Testis (tissue), 3 donors: Measurements from ENCODE around the gene MRPL34. TPM values are rescaled to one million over a fixed set of nuclear protein-coding genes. Genes with fewer than 3 reads are reported as not detected.

Experiments used
- DNase-seq: peaks from one replicate; pipeline ENCODE4 v3.0.0-alpha.2; 2019
- H3K27ac ChIP-seq, 2 donors: fragments of 200-600 bp; sonication (generic); one replicate each; pipeline ENCODE4 v1.5.1; 2019
- H3K27me3 ChIP-seq: fragments of 200-600 bp; sonication (generic); one replicate; pipeline ENCODE4 v1.5.1; 2019
- H3K36me3 ChIP-seq: fragments of 200-600 bp; sonication (generic); one replicate; pipeline ENCODE4 v1.5.1; 2017; ENCODE audit warnings: low read depth; ENCODE audit errors: missing control alignments
- H3K4me1 ChIP-seq: fragments of 200-600 bp; sonication (generic); one replicate; pipeline ENCODE4 v1.5.1; 2019
- H3K4me3 ChIP-seq, 2 donors: fragments of 200-600 bp; sonication (generic); one replicate each; pipeline ENCODE4 v1.5.1; 2017 to 2019
- H3K9me3 ChIP-seq: fragments of 200-600 bp; sonication (generic); one replicate; pipeline ENCODE4 v1.5.1; 2017
- POLR2A ChIP-seq: fragments of 450-650 bp; IDR thresholded peaks from one replicate; pipeline ENCODE4 v1.6.1; 2017; ENCODE audit warnings: antibody characterized with exemption, mild to moderate bottlenecking, moderate library complexity
- WGBS, 2 donors: methylation state at CpG; one replicate each; pipeline ENCODE4 v1.1.5; 2018; 5-methylcytosine and 5-hydroxymethylcytosine counted together
- intact Hi-C: fragments of 100-400 bp; cut with DNase I; formaldehyde crosslinking; loops from one replicate; pipeline ENCODE4 v1.15.1; 2023; ENCODE audit warnings: low total_unique reads
- polyA plus RNA-seq: library from polyadenylated mRNA; stranded (reverse); fragments of 350-450 nt; fragmentation: Illumina TruSeq; extraction: RNeasy Lipid Tissue Mini Kit (QIAGEN cat#74804); gene quantifications from one replicate; pipeline ENCODE4 v1.2.3, GENCODE V29; 2014; ENCODE audit warnings: low read depth, low replicate concordance; ENCODE audit not compliant: insufficient read depth
- total RNA-seq, 2 donors: library from RNA; depleted of rRNA; stranded (reverse); fragments of >200 nt; gene quantifications; one replicate each; pipeline ENCODE4 v1.2.3, GENCODE V29; 2016
- TF ChIP-seq, protein P1 (sequence below), 3 experiments: fragments of 450-650 bp in 2 of 3; fragments of 200-600 bp in 1 of 3; sonication (generic) in 1 of 3; IDR thresholded peaks; one replicate each; pipeline ENCODE4 v1.5.1; 2016 to 2019; ENCODE audit warnings: antibody characterized with exemption in 3 of 3, mild to moderate bottlenecking in 2 of 3, moderate library complexity in 1 of 3

MRPL34 gene
- total and polyA plus RNA-seq, 3 donors from 2014 or later: 126 to 206 (median 180) TPM

DNA sequence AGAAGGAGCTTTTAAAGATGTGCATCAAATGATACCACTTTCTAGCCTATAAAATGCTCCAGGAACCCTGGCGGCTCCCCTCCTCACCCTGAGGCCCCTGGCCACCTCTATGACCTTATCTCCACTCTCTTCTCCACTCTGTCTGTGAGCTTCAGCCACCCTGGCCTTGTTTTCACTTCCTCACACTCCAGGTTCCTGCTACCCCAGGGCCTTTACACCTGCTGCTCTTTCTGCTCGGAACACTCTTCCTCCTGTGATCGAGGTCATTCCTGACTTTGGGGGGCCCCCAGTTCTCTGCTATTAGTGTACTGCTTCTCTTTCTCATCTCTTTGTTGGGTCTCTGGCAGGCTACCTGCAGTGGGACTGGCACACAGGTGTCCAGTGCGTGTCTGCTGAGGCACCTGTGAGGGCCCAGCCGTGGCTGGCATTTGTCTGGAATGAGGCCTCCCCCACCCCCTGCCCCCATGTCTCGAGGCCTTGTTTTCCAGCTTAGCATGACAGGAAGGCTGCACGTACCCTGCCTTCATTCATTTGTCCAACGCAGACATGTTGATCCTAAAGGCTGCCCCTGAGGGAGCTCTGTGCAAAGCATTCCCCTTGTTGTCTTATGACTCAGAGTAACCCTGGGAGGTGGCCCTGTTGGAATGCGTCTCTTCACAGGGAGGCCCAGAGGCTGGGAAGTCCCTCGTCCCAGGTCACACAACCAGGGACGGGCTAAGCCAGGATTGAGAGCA, 6.0 kb downstream of the MRPL34 start:
- TF ChIP-seq, protein P1, sequence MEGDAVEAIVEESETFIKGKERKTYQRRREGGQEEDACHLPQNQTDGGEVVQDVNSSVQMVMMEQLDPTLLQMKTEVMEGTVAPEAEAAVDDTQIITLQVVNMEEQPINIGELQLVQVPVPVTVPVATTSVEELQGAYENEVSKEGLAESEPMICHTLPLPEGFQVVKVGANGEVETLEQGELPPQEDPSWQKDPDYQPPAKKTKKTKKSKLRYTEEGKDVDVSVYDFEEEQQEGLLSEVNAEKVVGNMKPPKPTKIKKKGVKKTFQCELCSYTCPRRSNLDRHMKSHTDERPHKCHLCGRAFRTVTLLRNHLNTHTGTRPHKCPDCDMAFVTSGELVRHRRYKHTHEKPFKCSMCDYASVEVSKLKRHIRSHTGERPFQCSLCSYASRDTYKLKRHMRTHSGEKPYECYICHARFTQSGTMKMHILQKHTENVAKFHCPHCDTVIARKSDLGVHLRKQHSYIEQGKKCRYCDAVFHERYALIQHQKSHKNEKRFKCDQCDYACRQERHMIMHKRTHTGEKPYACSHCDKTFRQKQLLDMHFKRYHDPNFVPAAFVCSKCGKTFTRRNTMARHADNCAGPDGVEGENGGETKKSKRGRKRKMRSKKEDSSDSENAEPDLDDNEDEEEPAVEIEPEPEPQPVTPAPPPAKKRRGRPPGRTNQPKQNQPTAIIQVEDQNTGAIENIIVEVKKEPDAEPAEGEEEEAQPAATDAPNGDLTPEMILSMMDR (IDR thresholded peaks at IDR 0.05): no peak
- no peak for TF ChIP-seq POLR2A
- DNase-seq: no peak
- no peak overlapping the region for H3K4me3 ChIP-seq
- no peaks in the 10 kb centered on the region for H3K9me3 ChIP-seq
- H3K4me1 ChIP-seq: peaks cover 23% of the 10 kb centered on the region
- no peak overlapping the region for H3K27ac ChIP-seq
- H3K36me3 ChIP-seq: no peaks in the 10 kb centered on the region
- intact Hi-C loops: no loop called here
- no peaks in the 10 kb centered on the region for H3K27me3 ChIP-seq
- 64 to 78% methylated on average over 8 to 11 of the region's 11 CpGs for WGBS, 2 donors

DNA sequence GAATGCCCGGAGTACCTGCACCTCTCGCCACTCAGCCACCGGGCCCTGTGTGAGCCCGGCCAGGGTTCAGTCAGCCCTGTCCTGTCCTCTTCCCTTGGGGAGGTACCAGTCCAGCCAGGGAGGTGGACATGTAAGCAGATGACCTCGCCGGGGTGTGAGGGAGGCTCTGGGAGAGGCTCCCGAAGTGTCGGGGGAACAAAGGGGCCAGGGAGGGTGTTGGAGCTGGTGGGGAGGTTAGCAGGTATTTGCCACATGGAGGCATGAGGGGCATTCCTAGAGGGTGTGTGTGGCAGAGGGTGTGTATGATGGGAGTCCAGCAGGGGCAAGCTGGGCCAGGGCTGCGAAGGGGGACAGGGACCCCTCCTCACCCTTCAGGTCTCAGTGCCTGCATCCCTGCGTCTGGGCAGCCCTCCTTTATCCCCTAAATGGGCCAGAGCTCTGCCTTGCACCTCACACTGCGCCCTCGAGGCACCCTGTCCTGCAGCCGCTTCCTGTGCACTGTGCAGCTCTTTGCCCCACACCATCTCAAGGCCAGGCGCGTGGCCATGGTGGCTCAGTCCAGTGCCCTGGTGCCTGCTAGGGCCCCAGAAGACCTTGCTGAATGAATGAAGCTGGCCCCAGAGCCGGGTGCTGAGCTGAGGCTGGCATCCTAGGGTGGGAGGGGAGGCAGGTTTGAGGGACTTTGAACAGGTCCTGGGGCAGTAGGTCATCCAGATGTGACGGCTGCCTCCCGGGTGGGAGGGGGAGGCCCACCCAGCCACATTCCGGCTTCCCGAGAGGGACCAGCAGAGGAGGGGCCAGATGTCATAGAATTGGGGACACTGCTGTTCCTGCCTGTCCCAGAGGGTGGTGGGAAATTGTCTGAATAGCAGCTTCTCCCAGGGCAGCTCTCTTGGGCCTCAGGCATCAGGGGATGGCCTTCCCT, 6.8 kb downstream of the MRPL34 start:
- TF ChIP-seq, protein P1 (IDR thresholded peaks at IDR 0.05): no peak
- no peak for TF ChIP-seq POLR2A

DNA sequence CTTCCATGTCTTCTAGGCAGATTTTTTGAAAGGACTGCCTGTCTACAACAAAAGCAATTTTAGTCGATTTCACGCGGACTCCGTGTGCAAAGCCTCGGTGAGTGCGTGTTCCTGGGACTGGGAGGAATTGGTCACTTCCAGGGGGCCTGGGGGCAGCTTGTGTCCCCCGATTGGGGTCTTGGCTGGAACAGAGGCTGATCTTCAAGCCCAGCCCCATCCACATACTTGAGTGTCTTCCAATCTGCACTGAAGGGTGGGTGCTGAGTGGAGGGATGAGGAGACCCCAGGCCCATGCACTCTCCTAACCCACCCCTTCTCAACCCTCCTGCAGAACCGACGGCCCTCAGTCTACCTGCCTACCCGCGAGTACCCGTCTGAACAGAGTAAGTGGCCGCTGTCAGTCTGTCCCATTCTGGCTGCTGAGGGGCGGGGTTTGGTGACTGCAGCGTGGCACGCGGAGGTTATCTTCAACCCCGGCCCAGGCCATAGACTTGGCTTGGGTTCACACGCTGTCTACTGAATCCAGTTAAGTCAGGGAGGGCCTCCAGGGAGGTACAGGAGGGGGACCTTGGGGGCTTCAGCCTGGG, 8.4 kb downstream of the MRPL34 start:
- no peaks in the 10 kb centered on the region for H3K9me3 ChIP-seq
- no peaks in the 10 kb centered on the region for H3K36me3 ChIP-seq
- no peak overlapping the region for H3K4me3 ChIP-seq
- H3K4me1 ChIP-seq: peaks cover 16% of the 10 kb centered on the region
- TF ChIP-seq, protein P1 (IDR thresholded peaks at IDR 0.05): no peak
- no peak for TF ChIP-seq POLR2A
- no peak for DNase-seq
- intact Hi-C loops: no loop called here
- WGBS, 2 donors: 88 to 94% methylated on average over 7 to 19 of the region's 19 CpGs
- no peaks in the 10 kb centered on the region for H3K27me3 ChIP-seq
- no peak overlapping the region for H3K27ac ChIP-seq

More for the DNA sequence above, 6.8 kb downstream of the MRPL34 start:
- Histone ChIP-seq H3K4me3 (no peak overlapping the region), H3K9me3 (no peaks in the 10 kb centered on the region), H3K36me3 (no peaks in the 10 kb centered on the region), H3K4me1 (peaks cover 16% of the 10 kb centered on the region), H3K27me3 (no peaks in the 10 kb centered on the region), H3K27ac (no peak overlapping the region)
- DNase-seq: no peak
- intact Hi-C loops: no loop called here
- WGBS, 2 donors: 76 to 77% methylated on average over 11 to 20 of the region's 20 CpGs

DNA sequence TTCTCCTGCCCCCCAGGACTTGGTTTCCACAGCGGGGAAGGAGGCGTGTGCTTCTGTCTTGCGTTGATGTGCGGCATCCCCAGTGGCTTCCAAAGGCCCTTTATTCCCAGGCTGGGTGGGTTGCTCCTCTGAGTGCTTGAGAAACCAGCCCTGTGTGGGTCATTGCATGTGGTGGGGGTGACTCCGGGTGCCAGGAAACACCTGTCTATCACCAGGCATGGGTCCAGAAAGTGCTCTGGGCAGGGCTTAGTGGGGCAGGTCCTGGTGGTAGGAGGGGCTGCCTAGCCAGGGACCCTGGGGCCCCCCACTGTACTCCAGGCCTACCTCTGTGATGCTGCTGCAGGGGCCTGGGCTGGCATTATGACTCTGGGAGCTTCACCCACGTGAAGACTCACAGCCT, 13.3 kb downstream of the MRPL34 start:
- Histone ChIP-seq H3K27me3 (no peaks in the 10 kb centered on the region), H3K4me3 (no peak overlapping the region), H3K27ac (no peak overlapping the region), H3K4me1 (peaks cover 6% of the 10 kb centered on the region), H3K36me3 (no peaks in the 10 kb centered on the region), H3K9me3 (no peaks in the 10 kb centered on the region)
- no peak for DNase-seq
- intact Hi-C loops: no loop called here
- WGBS, 2 donors: 90 to 93% methylated on average over 5 to 6 of the region's 6 CpGs
- no peak for TF ChIP-seq POLR2A
- TF ChIP-seq, protein P1 (IDR thresholded peaks at IDR 0.05): no peak
